Adrenal gland (tissue), 5 donors: ENCODE data around the gene BPGM.

Experiments
- POLR2A ChIP-seq, 2 donors: fragments of 450-650 bp; IDR thresholded peaks; one replicate each; pipeline ENCODE4 v1.6.1; 2017; ENCODE audit warnings: antibody characterized with exemption in 2 of 2, mild to moderate bottlenecking in 2 of 2, moderate library complexity in 1 of 2
- TF ChIP-seq, protein P1 (sequence below), 6 experiments: fragments of 450-650 bp in 4 of 6; fragments of 200-600 bp in 2 of 6; sonication (generic) in 1 of 6; IDR thresholded peaks; 1 replicate in 5 of 6; 2 replicates in 1 of 6; pipeline versions ENCODE4 v1.5.1 to v1.8.0; 2016 to 2021; ENCODE audit warnings: antibody characterized with exemption in 6 of 6, mild to moderate bottlenecking in 2 of 6, moderate library complexity in 1 of 6
- donor health status: DM: no; HTN: no; CAD: no.

- TF ChIP-seq, protein P1, sequence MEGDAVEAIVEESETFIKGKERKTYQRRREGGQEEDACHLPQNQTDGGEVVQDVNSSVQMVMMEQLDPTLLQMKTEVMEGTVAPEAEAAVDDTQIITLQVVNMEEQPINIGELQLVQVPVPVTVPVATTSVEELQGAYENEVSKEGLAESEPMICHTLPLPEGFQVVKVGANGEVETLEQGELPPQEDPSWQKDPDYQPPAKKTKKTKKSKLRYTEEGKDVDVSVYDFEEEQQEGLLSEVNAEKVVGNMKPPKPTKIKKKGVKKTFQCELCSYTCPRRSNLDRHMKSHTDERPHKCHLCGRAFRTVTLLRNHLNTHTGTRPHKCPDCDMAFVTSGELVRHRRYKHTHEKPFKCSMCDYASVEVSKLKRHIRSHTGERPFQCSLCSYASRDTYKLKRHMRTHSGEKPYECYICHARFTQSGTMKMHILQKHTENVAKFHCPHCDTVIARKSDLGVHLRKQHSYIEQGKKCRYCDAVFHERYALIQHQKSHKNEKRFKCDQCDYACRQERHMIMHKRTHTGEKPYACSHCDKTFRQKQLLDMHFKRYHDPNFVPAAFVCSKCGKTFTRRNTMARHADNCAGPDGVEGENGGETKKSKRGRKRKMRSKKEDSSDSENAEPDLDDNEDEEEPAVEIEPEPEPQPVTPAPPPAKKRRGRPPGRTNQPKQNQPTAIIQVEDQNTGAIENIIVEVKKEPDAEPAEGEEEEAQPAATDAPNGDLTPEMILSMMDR (IDR thresholded peaks at IDR 0.05): no peak
- TF ChIP-seq POLR2A (IDR thresholded peaks at IDR 0.05): no peak
Observed at GRCh38 chr7:134722786-134723322, 76.2 kb downstream of the BPGM start.
